Muscle of back (tissue), 11 donors: ENCODE measurements around the gene CREB5. TPM values are rescaled to one million over a fixed set of nuclear protein-coding genes. Genes with fewer than 3 reads are reported as not detected.
"Not testable (repeated sequence)": the region's sequence is repeated elsewhere in the genome, so short reads cannot be mapped to it uniquely, and the experiment has no call there.

Experiments
- DNase-seq, 3 donors: peaks; one replicate each; pipeline versions ENCODE4 v3.0.0 to v3.0.0-alpha.2; 2013
- polyA plus RNA-seq, 10 donors: library from polyadenylated mRNA; unstranded; fragments of 120-200 nt; gene quantifications; one replicate each; pipeline ENCODE4 v1.2.1, GENCODE V29; 2013; ENCODE audit not compliant: insufficient read length in 10 of 10

The CREB5 gene
- polyA plus RNA-seq, 10 donors = 23.7 to 41.3 (median 31.9) TPM

GRCh38 chr7:28547115-28547514 lies 134.8 kb downstream of the CREB5 start:
- DNase-seq = no peak

DNA sequence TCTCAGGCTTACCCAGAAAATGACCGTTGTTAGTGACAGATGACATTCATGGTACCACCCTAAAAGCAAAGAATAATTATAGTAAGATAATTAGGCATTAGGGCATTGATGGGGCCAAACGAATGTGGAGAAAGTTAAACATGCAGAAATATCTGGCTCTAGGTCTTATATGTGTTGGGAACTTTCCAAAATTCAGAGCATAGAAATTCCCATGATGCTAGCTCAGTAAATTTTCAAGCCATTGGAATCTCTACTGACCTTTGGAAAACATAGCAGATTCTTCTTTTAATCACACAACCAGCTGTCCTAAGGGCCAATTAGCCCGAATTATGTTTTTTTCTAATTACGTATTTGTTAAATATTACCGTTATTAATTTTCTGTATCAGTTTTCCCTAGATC lies 136.1 kb downstream of the CREB5 start:
- DNase-seq = peak in 1 of 3 donors; percentile 75

GRCh38 chr7:28549998-28550397 lies 137.7 kb downstream of the CREB5 start:
- no peak for DNase-seq

DNA sequence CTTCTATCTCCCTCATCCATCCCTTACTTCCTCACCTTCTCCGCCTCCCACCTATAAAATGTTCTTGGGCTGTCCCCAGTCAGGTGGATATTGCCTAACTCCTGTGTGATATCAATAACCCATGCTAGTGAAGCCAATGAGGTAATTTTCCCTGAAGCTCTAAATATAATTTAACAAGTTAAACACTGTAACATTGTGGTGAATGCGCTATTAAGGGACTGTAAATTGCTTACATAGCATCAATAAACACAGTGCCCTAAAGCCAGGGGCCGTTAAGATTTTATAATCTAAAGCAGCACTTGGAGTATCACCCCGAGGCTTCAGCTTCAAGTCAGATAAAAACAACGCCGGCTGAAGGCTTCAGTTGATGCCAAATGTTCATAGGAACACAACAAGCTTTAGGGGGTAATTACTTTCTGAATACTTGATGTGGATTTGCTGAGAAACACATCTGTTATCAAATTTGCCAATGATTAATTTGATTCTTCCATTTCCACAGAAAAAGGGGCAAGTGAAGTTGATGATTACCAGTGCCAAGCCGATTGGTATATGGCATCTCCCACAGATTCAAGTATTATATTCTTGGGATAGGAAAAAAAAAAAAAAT lies 138.4 kb downstream of the CREB5 start:
- peak in 1 of 3 donors; percentile 40 for DNase-seq

GRCh38 chr7:28551331-28551730 lies 139.0 kb downstream of the CREB5 start:
- DNase-seq = peak in 2 of 3 donors; percentile 67 to 79

GRCh38 chr7:28551766-28552165 lies 139.4 kb downstream of the CREB5 start:
- DNase-seq = not testable (repeated sequence)

DNA sequence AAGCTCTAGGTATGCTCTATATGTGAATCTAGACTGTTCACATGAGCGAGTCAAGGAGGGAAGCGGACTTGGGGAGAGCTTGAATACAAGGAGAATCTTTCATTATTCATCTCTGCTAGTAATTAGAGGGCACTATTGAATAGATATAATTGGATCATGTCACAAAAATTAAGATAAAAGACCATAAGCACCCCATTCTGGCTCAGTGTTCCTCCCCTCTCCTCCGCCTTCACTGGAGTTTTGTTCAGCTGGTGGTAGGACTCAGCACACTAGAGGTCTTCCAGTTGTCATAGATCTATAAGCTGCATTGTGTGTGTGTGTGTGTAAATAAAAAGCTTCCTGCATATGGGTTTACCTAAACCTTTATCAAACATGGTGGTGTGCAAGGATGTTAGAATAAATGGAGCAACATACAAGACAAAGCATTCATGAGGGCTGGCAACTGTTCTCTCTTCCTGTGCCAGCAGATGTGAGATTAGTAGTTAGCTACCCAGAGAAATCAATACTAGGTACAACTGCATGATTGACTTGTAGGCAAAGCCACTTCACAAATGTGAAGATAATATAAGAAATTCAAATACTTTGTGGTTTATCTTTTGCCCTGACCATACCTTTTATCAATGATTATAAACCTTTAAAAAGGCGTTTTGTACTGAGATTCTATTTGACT lies 142.6 kb downstream of the CREB5 start:
- DNase-seq = no peak

DNA sequence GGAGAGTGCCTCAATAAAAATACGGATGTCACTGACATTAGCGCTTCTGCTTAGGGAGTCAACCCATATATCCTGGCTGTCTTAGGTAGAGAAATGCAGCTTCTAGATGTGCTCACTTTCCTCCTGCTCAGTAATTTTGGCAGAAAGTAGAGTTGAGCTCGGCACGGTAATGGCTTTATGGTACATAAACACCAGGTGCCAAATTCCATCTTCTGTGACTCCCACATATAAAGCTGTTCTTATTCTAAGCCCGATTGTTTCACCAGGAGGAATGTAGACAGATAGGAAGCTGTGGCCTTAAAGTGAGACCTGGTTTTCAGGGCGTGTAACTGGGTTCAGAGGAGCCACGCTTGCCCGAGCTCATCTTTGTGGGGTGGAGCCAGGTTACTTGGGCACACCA lies 143.7 kb downstream of the CREB5 start:
- DNase-seq = no peak

- no peak for DNase-seq
Observed at GRCh38 chr7:28556671-28557070, 144.4 kb downstream of the CREB5 start.

DNA sequence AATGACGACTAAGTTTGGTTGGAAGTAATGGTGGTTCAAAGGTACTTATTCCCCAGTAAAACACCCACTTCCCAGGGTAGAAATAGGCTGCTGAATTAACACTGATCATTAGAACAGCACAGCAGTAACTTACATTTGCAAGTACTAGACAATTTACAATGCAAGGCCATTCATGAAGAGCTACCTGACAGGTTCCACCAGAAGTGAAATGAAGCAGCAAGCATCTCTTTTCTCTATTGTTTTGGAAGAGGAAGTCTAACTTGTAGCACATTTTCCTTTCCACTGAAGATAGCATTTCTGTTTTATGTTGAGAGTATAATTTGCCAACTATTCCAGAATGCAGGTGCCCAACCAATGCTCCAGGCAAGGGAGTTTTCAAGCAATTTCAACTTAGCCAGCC lies 145.9 kb downstream of the CREB5 start:
- DNase-seq = no peak

- no peak for DNase-seq
Observed at GRCh38 chr7:28560767-28561166, 148.4 kb downstream of the CREB5 start.

GRCh38 chr7:28564033-28564432 lies 151.7 kb downstream of the CREB5 start:
- no peak for DNase-seq

DNA sequence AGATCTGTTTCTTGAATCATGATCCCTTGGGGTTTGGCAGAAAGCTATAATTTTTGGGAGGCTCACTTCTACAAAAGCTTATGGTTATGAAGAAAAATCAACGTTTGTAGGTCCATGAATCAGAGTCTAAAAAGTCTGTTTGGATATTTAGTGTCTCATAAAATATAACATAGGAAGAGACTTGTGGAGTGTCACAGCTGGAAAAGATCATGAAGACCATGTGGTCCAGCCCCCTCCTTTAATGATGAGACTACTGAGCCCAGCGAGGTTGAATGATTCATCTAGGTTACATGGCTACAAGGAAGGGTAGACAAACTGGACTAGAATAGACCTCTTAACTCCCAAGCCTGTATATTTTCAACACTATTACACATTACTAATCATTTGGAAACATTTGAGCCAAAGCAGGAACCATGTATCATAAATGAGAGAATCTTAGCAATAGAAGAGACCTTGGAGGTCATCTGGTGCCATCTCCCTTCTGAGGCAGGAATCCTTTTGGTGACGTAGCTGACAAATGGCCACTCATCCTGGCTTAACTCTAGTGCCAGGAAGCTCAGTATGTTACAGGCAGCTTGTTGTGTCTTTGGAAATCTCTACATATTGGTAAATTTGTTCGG lies 152.5 kb downstream of the CREB5 start:
- DNase-seq = no peak

GRCh38 chr7:28565980-28566379 lies 153.7 kb downstream of the CREB5 start:
- DNase-seq = no peak

DNA sequence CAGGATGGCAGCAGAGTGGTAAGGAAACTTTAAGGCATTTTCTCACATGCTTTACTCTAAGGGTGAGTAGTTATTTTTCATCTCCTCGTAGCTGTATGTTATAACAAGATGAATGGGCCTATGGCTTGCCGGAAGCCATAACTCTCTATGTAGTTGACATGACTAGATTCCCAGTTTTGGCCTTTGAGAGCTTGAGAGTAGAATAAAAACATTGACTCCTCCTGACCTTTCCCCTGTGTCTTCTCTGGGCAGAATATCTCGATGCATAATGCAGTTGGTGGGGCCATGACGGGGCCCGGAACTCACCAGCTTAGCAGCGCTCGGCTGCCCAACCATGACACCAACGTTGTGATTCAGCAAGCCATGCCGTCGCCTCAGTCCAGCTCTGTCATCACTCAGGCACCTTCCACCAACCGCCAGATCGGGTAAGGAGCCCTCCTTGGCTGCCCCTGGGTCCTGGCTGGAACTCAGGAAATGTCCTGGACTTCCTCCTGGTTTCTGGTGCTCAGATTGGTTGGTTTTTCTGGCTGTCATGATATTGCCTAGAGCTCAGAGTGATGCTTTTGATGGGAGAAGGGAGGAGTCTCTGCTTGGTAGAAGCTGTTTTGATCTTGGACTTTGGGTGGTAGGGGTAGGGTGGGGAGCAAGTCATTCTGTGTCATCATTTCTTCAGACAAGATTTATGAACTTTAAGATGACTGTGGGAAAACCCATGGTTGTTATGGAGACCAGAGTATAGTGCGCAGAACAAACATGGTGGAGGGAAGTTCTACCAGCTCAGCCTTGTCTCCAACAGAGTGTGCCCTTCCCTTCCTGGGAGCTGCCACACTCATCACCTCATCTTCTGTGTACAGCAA lies 158.0 kb downstream of the CREB5 start:
- no peak for DNase-seq

GRCh38 chr7:28570970-28571288 lies 158.6 kb downstream of the CREB5 start:
- no peak for DNase-seq

DNA sequence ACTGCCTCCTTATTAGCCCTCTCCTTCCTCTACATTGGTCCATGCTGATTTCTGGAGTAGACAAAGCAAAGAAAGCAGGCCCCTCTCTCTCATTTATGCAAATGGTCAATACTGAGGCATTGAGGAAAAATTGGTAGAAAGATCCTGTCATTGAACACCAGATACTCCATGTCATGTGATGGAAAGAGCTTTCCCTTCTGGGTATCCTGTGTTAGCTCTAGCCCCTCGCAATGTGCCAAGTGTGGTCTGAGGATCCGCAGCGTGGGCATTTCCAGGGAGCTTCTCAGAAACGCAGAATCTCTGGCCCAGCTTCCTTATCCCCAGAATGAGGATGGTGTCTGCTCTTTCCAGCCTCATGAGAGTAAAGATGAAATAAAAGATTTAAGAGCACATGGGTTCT lies 159.1 kb downstream of the CREB5 start:
- no peak for DNase-seq

- DNase-seq = no peak
Observed at GRCh38 chr7:28572321-28573058, 160.2 kb downstream of the CREB5 start.

GRCh38 chr7:28573059-28573553 lies 160.8 kb downstream of the CREB5 start:
- peak; percentile 67 to 92 (median 71) for DNase-seq

GRCh38 chr7:28573651-28574301 lies 161.5 kb downstream of the CREB5 start:
- DNase-seq = no peak

DNA sequence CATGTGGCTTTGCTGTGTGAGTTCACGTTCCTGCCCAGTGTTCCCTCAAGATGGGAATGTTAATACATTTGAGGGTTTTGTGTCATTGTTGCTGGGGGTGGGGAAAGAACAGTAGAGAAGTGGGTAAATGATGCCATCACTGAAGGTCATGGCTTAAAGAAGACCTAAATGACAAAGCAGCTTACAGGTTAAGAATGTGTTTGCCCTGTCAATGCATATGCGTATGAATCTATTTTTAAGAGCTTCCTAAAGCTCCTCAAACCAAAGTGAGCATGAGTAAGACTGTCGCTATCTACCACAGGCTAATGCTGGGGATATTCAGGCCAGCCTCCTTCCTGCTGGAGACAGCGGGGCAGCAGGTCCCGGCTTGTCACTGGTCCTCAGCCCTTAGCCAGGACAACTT lies 162.9 kb downstream of the CREB5 start:
- no peak for DNase-seq
